HG03378 (cell line): ENCODE measurements around the gene DNAJA1.
A peak's percentile ranks its signal among the peaks of the same experiment; 100 is the strongest.
"Not testable (repeated sequence)": the region's sequence is repeated elsewhere in the genome, so short reads cannot be mapped to it uniquely, and the experiment has no call there.

Experiments used
- ATAC-seq: cut with Tn5 transposase; IDR thresholded peaks from one replicate; pipeline ENCODE4 v1.9.1; 2021; ENCODE audit warnings: mild to moderate bottlenecking, moderate library complexity; ENCODE audit not compliant: unreplicated experiment

The DNAJA1 gene

GRCh38 chr9:33080534-33080933, 55.5 kb downstream of the DNAJA1 start:
- no peak for ATAC-seq

DNA sequence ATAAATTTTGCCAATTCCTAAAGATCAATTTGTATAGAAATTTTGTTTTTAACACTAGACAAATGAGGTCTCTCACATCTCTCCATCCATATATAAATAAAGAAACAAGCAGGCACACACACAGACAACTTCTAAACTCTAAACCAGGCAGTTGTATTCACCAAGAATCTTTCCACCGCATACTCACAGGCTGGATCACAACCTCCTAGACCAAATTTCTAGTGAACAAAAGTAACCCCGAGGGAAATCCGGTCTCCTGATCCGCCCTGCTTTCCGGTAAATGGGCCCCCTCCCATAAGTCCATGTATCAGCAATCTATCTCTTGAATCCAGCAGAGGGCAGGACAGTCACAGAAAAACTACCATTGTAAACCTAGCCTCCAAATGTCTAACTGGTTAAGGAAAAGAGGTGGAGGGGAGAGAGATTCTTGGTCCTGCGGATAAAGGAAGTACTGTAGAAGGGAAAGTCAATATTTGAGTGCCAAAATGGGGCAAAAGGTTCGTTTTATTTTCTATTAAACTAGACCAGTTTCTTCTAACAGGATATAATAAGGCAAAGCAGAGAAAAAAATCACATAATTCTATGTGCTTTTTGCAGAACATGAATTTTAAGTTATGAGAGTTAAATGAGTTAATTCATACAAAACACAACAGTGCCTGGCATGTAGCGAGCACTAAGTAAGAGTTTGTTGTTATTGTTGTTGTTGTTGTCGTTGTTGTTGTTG, 56.2 kb downstream of the DNAJA1 start:
- ATAC-seq = peak; percentile 43

- no peak for ATAC-seq
Measured at GRCh38 chr9:33082128-33082527, 57.1 kb downstream of the DNAJA1 start.

GRCh38 chr9:33082538-33083326, 57.7 kb downstream of the DNAJA1 start:
- no peak for ATAC-seq

DNA sequence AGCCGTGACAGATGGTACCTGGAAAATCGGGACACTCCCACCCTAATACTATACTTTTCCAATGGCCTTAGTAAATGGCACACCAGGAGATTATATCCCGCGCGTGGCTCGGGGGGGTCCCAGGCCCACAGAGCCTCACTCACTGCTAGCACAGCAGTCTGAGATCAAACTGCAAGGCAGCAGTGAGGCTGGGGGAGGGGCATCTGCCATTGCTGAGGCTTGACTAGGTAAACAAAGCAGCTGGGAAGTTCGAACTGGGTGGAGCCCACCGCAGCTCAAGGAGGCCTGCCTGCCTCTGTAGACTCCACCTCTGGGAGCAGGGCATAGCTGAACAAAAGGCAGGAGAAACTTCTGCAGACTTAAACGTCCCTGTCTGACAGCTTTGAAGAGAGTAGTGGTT, 60.6 kb downstream of the DNAJA1 start:
- not testable (repeated sequence) for ATAC-seq
